Ovary (tissue), 9 donors: Measurements from ENCODE around the gene RIPOR2. TPM values are rescaled to one million over a fixed set of nuclear protein-coding genes. Genes with fewer than 3 reads are reported as not detected.

Experiments
- DNase-seq, 5 donors: peaks; one replicate each; pipeline ENCODE4 v3.0.0-alpha.2; 2019 to 2020
- H3K27ac ChIP-seq, 2 donors: fragments of 200-600 bp; one replicate each; pipeline versions ENCODE4 v1.5.1 to v1.8.0; 2019 to 2022
- H3K27me3 ChIP-seq: fragments of 200-600 bp; one replicate; pipeline ENCODE4 v1.8.0; 2022
- H3K36me3 ChIP-seq: fragments of 200-600 bp; sonication (generic); one replicate; pipeline ENCODE4 v1.5.1; 2019
- H3K4me1 ChIP-seq: one replicate; pipeline ENCODE4 v1.8.1; 2013; ENCODE audit warnings: mild to moderate bottlenecking, moderate library complexity; ENCODE audit not compliant: insufficient read depth
- H3K4me3 ChIP-seq: fragments of 200-600 bp; sonication (generic); one replicate; pipeline ENCODE4 v1.5.1; 2017
- H3K9me3 ChIP-seq, 2 donors: fragments of 200-600 bp in 1 of 2; sonication (generic) in 1 of 2; one replicate each; pipeline versions ENCODE4 v1.5.1 to v1.8.1; 2013 to 2019; ENCODE audit warnings: mild to moderate bottlenecking in 1 of 2, moderate library complexity in 1 of 2
- EP300 ChIP-seq: sonication (generic); formaldehyde crosslinking; IDR thresholded peaks from one replicate; pipeline ENCODE4 v1.6.1; 2017; ENCODE audit warnings: antibody characterized with exemption
- POLR2A ChIP-seq: fragments of 450-650 bp; IDR thresholded peaks from one replicate; pipeline ENCODE4 v1.6.1; 2017; ENCODE audit warnings: antibody characterized with exemption, mild to moderate bottlenecking, moderate library complexity
- WGBS, 3 donors: extraction: QIAGEN DNeasy Blood & Tissue Kit in 1 of 3; methylation state at CpG; one replicate each; pipeline versions ENCODE4 v1.1.5 to v1.1.7; 2013 to 2017; 5-methylcytosine and 5-hydroxymethylcytosine counted together
- intact Hi-C, 4 donors: fragments of 100-400 bp; cut with DNase I; formaldehyde crosslinking; loops; one replicate each; pipeline versions ENCODE4 v1.11.0 to v1.15.1; 2022 to 2023
- polyA plus RNA-seq, 2 donors: library from polyadenylated mRNA; stranded (reverse); fragments of 200-250 nt in 1 of 2; fragments of 350-450 nt in 1 of 2; fragmentation: Illumina TruSeq in 1 of 2; extraction: RNeasy Lipid Tissue Mini Kit (QIAGEN cat#74804) in 1 of 2; gene quantifications; one replicate each; pipeline ENCODE4 v1.2.3, GENCODE V29; 2013 to 2014
- total RNA-seq, 7 donors: library from RNA; depleted of rRNA in 2 of 7; stranded (reverse); fragments of >200 nt in 2 of 7; fragmentation: NEBNext Ultra II Directional in 3 of 7; extraction: Animal tissue kit (Norgen Biotek cat#: 25700) in 3 of 7; gene quantifications; one replicate each; pipeline versions ENCODE4 v1.1.0 to v1.2.4, GENCODE V29; 2016 to 2023
- TF ChIP-seq, protein P1 (sequence below), 3 donors: fragments of 450-650 bp in 2 of 3; fragments of 200-600 bp in 1 of 3; IDR thresholded peaks; one replicate each; pipeline versions ENCODE4 v1.5.1 to v1.8.0; 2016 to 2022; ENCODE audit warnings: antibody characterized with exemption in 3 of 3, mild to moderate bottlenecking in 1 of 3
- donor health status: DM: no; HTN: no; CAD: no; lungs with moderate emphysema.
- donor health status: DM: no; HTN: no; CAD: no.
- donor health status: Bipolar disorder and iron deficiency.
- donor health status: DM: yes; HTN: yes; CAD: no.
- donor health status: DM: no; HTN: no; CAD: no.
- donor health status: DM: yes; HTN: yes; CAD: no.

Gene RIPOR2
- total and polyA plus RNA-seq, 9 donors: 1.1 to 14.4 (median 4.5) TPM

DNA sequence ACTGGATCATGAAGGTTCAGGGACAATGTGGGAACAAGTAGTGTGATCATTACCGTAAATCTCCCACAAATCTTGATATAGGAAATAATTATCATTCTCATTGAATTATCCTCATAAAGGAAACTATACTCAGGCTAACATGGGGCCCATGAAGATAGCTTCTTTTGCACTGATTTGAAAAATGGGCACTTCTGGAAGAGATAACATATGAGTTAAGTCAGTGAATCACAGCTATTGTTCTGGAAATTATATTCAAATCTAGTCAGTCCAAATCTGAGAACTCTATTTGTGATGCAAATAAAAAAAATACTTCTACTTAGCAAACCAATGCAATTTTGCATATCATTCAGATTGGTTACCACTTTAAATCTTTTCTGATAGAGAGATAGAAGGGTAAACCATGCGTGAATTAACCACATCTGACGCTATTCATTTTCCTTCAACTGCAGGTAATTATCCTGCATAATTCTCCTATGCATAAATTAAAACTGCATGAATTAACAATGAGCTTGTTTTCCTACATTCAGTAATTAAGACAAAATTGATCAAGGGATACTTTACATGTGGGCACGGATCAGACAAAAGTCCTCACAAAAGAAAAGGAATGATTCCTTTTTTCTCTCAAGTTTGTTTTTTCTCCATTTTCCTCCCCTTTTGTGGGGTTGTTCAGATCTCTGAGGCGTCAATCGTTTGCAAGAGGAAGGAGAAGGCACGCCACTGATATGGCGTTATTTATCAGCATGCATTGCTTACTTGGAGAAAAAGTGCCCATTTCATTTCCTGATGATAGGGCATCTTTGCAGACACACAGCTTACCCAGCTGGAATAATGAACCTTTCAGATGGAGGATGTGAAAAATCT lies 36.4 kb downstream of the RIPOR2 start:
- no peaks in the 10 kb centered on the region for H3K9me3 ChIP-seq
- H3K4me1 ChIP-seq: no peaks in the 10 kb centered on the region
- H3K36me3 ChIP-seq: no peaks in the 10 kb centered on the region
- no peaks in the 10 kb centered on the region for H3K27me3 ChIP-seq
- DNase-seq: no peak
- no peak overlapping the region for H3K27ac ChIP-seq
- TF ChIP-seq EP300 (no peak), POLR2A (no peak)
- TF ChIP-seq, protein P1, sequence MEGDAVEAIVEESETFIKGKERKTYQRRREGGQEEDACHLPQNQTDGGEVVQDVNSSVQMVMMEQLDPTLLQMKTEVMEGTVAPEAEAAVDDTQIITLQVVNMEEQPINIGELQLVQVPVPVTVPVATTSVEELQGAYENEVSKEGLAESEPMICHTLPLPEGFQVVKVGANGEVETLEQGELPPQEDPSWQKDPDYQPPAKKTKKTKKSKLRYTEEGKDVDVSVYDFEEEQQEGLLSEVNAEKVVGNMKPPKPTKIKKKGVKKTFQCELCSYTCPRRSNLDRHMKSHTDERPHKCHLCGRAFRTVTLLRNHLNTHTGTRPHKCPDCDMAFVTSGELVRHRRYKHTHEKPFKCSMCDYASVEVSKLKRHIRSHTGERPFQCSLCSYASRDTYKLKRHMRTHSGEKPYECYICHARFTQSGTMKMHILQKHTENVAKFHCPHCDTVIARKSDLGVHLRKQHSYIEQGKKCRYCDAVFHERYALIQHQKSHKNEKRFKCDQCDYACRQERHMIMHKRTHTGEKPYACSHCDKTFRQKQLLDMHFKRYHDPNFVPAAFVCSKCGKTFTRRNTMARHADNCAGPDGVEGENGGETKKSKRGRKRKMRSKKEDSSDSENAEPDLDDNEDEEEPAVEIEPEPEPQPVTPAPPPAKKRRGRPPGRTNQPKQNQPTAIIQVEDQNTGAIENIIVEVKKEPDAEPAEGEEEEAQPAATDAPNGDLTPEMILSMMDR (IDR thresholded peaks at IDR 0.05): no peak
- intact Hi-C loops: no loop called here
- no peak overlapping the region for H3K4me3 ChIP-seq
- 75 to 82% (median 78%) methylated on average over 8 of the region's 8 CpGs for WGBS, 3 donors

DNA sequence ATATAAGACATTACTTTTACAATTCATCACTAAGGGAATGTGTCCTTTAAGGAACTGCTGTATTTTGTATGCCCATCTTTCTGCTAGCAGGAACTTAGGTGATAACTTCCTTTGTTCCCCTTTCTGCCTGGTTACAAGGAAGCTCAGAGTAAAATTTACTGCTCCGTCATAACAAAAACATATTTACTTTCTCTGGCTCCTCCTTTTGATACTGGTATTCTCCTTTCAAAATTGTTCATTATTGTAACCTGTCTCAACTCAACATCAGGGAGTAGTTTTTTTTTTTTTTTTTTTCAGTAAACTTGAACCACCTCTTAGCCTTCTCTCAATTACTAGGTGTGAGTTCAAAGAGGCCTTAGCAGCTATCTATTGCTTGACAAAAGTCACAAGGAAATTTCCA lies 37.1 kb downstream of the RIPOR2 start:
- no peaks in the 10 kb centered on the region for H3K4me1 ChIP-seq
- H3K9me3 ChIP-seq: no peaks in the 10 kb centered on the region
- intact Hi-C loops: no loop called here
- no peak for DNase-seq
- H3K36me3 ChIP-seq: no peaks in the 10 kb centered on the region
- no peaks in the 10 kb centered on the region for H3K27me3 ChIP-seq
- no peak overlapping the region for H3K27ac ChIP-seq
- WGBS, 3 donors: 0 to 91% (median 89%) methylated on average over 1 of the region's 1 CpG
- TF ChIP-seq POLR2A (no peak), EP300 (no peak)
- TF ChIP-seq, protein P1 (IDR thresholded peaks at IDR 0.05): no peak
- H3K4me3 ChIP-seq: no peak overlapping the region

DNA sequence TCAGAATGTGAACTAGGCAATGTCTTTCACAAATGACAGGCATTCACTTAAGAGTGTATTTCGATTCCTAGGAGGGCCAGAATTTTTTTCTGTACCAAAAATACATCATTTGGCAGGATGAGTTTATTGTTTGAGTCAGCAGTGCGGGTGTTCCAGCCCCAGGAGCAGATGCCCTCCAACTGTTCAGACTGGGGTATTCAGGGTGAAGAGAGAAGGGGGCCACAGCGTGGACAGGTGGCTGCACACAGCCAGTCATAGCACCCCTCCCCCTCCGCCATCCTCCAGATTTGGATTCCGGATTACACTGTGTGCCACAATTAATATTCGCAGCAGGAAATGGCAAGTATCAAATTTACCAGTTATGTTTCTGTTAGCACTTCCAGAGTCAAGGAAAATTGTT lies 38.6 kb downstream of the RIPOR2 start:
- H3K27ac ChIP-seq: no peak overlapping the region
- H3K4me1 ChIP-seq: no peaks in the 10 kb centered on the region
- DNase-seq: no peak
- H3K27me3 ChIP-seq: no peaks in the 10 kb centered on the region
- intact Hi-C loops: no loop called here
- TF ChIP-seq EP300 (no peak), POLR2A (no peak)
- TF ChIP-seq, protein P1 (IDR thresholded peaks at IDR 0.05): no peak
- H3K9me3 ChIP-seq: no peaks in the 10 kb centered on the region
- no peak overlapping the region for H3K4me3 ChIP-seq
- no peaks in the 10 kb centered on the region for H3K36me3 ChIP-seq
- WGBS, 3 donors: 84 to 87% (median 86%) methylated on average over 6 of the region's 6 CpGs

DNA sequence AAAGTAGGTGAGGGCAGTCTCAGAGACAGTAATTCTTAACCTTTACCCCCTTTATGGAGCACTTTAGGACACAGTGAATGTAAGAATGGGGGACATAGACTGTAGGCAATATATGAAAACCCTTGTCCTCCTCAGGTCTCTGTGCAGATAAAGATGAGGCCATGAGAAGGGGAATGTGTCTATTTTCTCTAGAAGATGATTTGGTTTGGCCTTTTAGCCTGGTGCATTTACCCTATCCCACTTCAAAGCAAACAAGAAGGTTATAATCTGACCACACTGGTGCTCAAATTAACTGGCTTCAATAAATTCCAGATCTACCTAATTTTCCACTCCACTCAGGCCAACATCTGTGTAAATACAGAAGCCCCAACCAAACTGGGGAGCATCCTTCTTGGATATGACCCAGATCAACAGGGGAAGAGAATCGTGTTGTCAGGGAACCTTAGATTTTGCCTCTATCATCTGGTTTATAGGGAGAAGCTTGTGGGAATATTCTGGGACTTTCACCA lies 42.4 kb downstream of the RIPOR2 start:
- intact Hi-C loops: no loop called here
- DNase-seq: no peak
- TF ChIP-seq EP300: no peak
- TF ChIP-seq, protein P1 (IDR thresholded peaks at IDR 0.05): no peak
- no peak for TF ChIP-seq POLR2A
- H3K36me3 ChIP-seq: no peaks in the 10 kb centered on the region
- no peak overlapping the region for H3K4me3 ChIP-seq
- no peaks in the 10 kb centered on the region for H3K4me1 ChIP-seq
- H3K9me3 ChIP-seq: no peaks in the 10 kb centered on the region
- H3K27me3 ChIP-seq: no peaks in the 10 kb centered on the region
- 56 to 86% (median 81%) methylated on average over 1 of the region's 1 CpG for WGBS, 3 donors
- H3K27ac ChIP-seq: no peak overlapping the region
